ENCODE data around the gene GNAS-AS1.

DNA sequence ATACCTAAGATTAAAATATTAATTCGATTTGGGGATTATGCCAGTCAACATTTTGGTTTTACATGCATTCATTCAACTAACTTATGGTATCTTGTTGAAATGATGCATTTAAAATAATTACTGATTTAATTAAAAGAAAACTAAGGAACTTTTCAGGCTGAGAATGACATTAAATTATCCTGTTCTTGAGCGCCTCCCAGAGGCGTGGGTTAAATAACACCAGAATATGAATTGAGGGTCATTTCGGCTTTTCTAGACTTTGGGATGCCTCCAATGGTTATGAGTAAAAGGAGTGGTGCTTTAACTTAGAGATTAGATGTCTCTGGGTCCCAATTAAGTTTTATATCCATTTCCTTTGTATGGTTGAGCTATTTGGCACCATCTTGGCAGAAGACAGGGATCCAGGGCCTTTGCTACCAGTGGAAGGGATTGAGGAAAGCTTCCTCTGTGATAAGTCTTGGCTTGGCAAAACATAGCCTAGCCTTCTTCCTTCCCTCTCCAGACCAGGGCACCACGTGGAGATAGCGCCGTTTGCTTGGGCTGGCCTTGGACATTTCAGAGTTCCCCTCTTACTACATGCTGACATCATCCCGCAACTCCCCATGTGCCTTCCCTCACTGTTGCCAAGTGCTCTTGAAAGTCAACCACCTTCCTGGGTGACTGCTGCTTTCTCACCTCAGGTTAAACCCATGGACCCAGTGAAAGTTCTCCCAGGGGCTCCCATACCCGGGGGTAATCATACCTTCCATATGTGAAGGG is 30.5 kb upstream of the GNAS-AS1 start:
- TF ChIP-seq, protein P1, sequence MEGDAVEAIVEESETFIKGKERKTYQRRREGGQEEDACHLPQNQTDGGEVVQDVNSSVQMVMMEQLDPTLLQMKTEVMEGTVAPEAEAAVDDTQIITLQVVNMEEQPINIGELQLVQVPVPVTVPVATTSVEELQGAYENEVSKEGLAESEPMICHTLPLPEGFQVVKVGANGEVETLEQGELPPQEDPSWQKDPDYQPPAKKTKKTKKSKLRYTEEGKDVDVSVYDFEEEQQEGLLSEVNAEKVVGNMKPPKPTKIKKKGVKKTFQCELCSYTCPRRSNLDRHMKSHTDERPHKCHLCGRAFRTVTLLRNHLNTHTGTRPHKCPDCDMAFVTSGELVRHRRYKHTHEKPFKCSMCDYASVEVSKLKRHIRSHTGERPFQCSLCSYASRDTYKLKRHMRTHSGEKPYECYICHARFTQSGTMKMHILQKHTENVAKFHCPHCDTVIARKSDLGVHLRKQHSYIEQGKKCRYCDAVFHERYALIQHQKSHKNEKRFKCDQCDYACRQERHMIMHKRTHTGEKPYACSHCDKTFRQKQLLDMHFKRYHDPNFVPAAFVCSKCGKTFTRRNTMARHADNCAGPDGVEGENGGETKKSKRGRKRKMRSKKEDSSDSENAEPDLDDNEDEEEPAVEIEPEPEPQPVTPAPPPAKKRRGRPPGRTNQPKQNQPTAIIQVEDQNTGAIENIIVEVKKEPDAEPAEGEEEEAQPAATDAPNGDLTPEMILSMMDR (IDR thresholded peaks at IDR 0.05) = no peak
- TF ChIP-seq POLR2A (IDR thresholded peaks at IDR 0.05) = no peak
